Neuronal stem cell (in vitro differentiated cells): ENCODE measurements around the gene SLC16A12.

Source experiments
- DNase-seq: peaks from one replicate; pipeline ENCODE4 v3.0.0-alpha.2; 2013; ENCODE audit warnings: low spot score
- H2AFZ ChIP-seq: one replicate; pipeline ENCODE4 v1.6.1; 2013; ENCODE audit warnings: mild to moderate bottlenecking, low read length, inconsistent platforms
- H2AK5ac ChIP-seq: 2 replicates; pipeline ENCODE4 v1.6.1; 2013; ENCODE audit warnings: low read depth, mild to moderate bottlenecking, inconsistent platforms, low read length, moderate library complexity, mixed read lengths
- H2BK120ac ChIP-seq: 2 replicates; pipeline ENCODE4 v1.6.1; 2013; ENCODE audit warnings: low read depth, mild to moderate bottlenecking, inconsistent platforms, low read length, moderate library complexity, mixed read lengths
- H2BK12ac ChIP-seq: one replicate; pipeline ENCODE4 v1.6.1; 2013; ENCODE audit warnings: low read length, inconsistent platforms
- H2BK15ac ChIP-seq: 2 replicates; pipeline ENCODE4 v1.6.1; 2013; ENCODE audit warnings: mild to moderate bottlenecking, low read length, inconsistent platforms, mixed read lengths
- H2BK5ac ChIP-seq: one replicate; pipeline ENCODE4 v1.6.1; 2013; ENCODE audit warnings: inconsistent platforms, mild to moderate bottlenecking, low read length, moderate library complexity
- H3K14ac ChIP-seq: one replicate; pipeline ENCODE4 v1.6.1; 2013; ENCODE audit warnings: low read length, inconsistent platforms
- H3K18ac ChIP-seq: 2 replicates; pipeline ENCODE4 v1.6.1; 2013; ENCODE audit warnings: low read length, inconsistent platforms
- H3K23ac ChIP-seq: 2 replicates; pipeline ENCODE4 v1.6.1; 2013; ENCODE audit warnings: low read depth, mild to moderate bottlenecking, mixed read lengths, low read length, inconsistent platforms; ENCODE audit not compliant: poor library complexity
- H3K27ac ChIP-seq: replicated peaks from 3 replicates; pipeline ENCODE4 v1.5.1; 2013; ENCODE audit warnings: low read length, inconsistent platforms
- H3K27me3 ChIP-seq, 3 experiments: 2 replicates each; pipeline ENCODE4 v1.6.1; 2013; ENCODE audit warnings: low read length in 3 of 3, mild to moderate bottlenecking in 2 of 3, inconsistent platforms in 1 of 3, low read depth in 1 of 3, mixed read lengths in 1 of 3, moderate library complexity in 1 of 3; ENCODE audit not compliant: control insufficient read depth in 3 of 3, insufficient read depth in 3 of 3
- H3K36me3 ChIP-seq, 2 donors: replicated peaks in 1 of 2; 2 replicates each; pipeline ENCODE4 v1.6.1; 2013; ENCODE audit warnings: low read length in 2 of 2; ENCODE audit not compliant: control insufficient read depth in 2 of 2, insufficient read depth in 2 of 2
- H3K4ac ChIP-seq: 2 replicates; pipeline ENCODE4 v1.6.1; 2013; ENCODE audit warnings: inconsistent platforms, mild to moderate bottlenecking, low read length, moderate library complexity
- H3K4me1 ChIP-seq, 2 donors: 1 replicate in 1 of 2; 2 replicates in 1 of 2; pipeline ENCODE4 v1.6.1; 2013; ENCODE audit warnings: low read length in 2 of 2, low read depth in 1 of 2; ENCODE audit not compliant: control insufficient read depth in 2 of 2, insufficient read depth in 1 of 2
- H3K4me2 ChIP-seq: one replicate; pipeline ENCODE4 v1.6.1; 2013; ENCODE audit warnings: mild to moderate bottlenecking, low read length, inconsistent platforms; ENCODE audit not compliant: insufficient read depth, poor library complexity, severe bottlenecking
- H3K4me3 ChIP-seq, 2 donors: 2 replicates each; pipeline ENCODE4 v1.5.1; 2013; ENCODE audit warnings: low read length in 2 of 2, mild to moderate bottlenecking in 2 of 2, inconsistent platforms in 1 of 2, moderate library complexity in 1 of 2
- H3K79me1 ChIP-seq: one replicate; pipeline ENCODE4 v1.6.1; 2013; ENCODE audit warnings: low read depth, mild to moderate bottlenecking, inconsistent platforms, low read length, moderate library complexity
- H3K9ac ChIP-seq: one replicate; pipeline ENCODE4 v1.6.1; 2013; ENCODE audit warnings: mild to moderate bottlenecking, low read depth, low read length, inconsistent platforms; ENCODE audit not compliant: poor library complexity
- H3K9me3 ChIP-seq, 2 donors: replicated peaks in 1 of 2; 2 replicates each; pipeline versions ENCODE3 to v1.6.1; 2013; ENCODE audit warnings: low read length in 2 of 2, mild to moderate bottlenecking in 2 of 2, inconsistent platforms in 1 of 2, low read depth in 1 of 2, mixed read lengths in 1 of 2, moderate library complexity in 1 of 2; ENCODE audit not compliant: control insufficient read depth in 2 of 2, insufficient read depth in 1 of 2
- H4K8ac ChIP-seq: one replicate; pipeline ENCODE4 v1.6.1; 2013; ENCODE audit warnings: low read depth, mild to moderate bottlenecking, inconsistent platforms, low read length, moderate library complexity
- H4K91ac ChIP-seq: one replicate; pipeline ENCODE4 v1.6.1; 2013; ENCODE audit warnings: low read length, low read depth, mild to moderate bottlenecking, inconsistent platforms; ENCODE audit not compliant: poor library complexity
- WGBS, 2 donors: extraction: QIAGEN DNeasy Blood & Tissue Kit; methylation state at CpG; one replicate each; pipeline ENCODE4 v1.1.7; 2013; ENCODE audit warnings: missing lambda C conversion rate in 2 of 2, mixed read lengths in 1 of 2; ENCODE audit not compliant: insufficient read length in 2 of 2, insufficient replicate concordance in 1 of 2; ENCODE audit errors: extremely low coverage in 2 of 2; 5-methylcytosine and 5-hydroxymethylcytosine counted together

Gene SLC16A12

DNA sequence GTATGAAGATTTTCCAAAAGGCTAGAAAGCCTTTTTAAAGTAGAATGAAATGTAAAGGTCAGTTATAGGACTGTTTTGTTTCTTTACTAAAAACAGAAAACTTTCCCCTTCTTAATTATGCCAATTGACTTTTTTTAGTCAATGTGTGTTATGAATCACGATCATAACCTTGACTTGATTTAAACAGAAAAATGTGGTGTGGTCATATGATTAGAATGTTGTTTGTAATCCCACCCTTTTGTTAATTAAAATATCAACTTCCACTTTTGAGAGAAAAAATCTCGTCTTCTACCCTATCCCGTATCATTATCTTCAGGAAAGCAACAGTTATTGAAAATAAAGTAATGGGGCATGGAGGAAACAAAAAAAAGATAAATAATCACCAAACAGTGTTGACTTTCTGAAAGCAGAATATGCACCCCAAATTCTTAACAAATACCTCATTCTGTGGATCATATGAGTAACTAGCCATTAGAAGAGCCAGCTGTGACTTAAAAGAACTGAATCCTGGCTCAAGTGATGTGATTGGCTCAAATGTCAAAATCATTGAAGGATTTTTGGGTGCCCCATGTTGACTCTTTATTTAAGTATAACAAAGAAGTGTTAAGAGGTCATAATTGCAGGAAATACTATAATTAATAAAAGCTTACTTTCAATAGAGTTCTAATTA, 32.3 kb upstream of the SLC16A12 start:
- H3K18ac ChIP-seq = no peak overlapping the region
- no peak overlapping the region for H3K27ac ChIP-seq
- no peak overlapping the region for H3K4me2 ChIP-seq
- H2BK15ac ChIP-seq = no peak overlapping the region
- H3K23ac ChIP-seq = no peak overlapping the region
- no peaks in the 10 kb centered on the region for H3K4me1 ChIP-seq
- H2BK5ac ChIP-seq = no peak overlapping the region
- H4K8ac ChIP-seq = no peak overlapping the region
- DNase-seq = no peak
- no peaks in the 10 kb centered on the region for H3K36me3 ChIP-seq
- H3K14ac ChIP-seq = no peak overlapping the region
- no peak overlapping the region for H2AFZ ChIP-seq
- no peak overlapping the region for H2AK5ac ChIP-seq
- no peak overlapping the region for H3K9ac ChIP-seq
- H2BK12ac ChIP-seq = no peak overlapping the region
- H3K9me3 ChIP-seq = no peaks in the 10 kb centered on the region
- no CpG with 5 or more reads among the region's 3 CpGs for WGBS, 2 donors
- H3K27me3 ChIP-seq = peaks cover 0 to 18% (median 0%) of the 10 kb centered on the region in 3 experiments
- H3K4me3 ChIP-seq = no peak overlapping the region
- H4K91ac ChIP-seq = no peak overlapping the region
- no peaks in the 10 kb centered on the region for H3K79me1 ChIP-seq
- no peak overlapping the region for H3K4ac ChIP-seq
- H2BK120ac ChIP-seq = no peak overlapping the region

DNA sequence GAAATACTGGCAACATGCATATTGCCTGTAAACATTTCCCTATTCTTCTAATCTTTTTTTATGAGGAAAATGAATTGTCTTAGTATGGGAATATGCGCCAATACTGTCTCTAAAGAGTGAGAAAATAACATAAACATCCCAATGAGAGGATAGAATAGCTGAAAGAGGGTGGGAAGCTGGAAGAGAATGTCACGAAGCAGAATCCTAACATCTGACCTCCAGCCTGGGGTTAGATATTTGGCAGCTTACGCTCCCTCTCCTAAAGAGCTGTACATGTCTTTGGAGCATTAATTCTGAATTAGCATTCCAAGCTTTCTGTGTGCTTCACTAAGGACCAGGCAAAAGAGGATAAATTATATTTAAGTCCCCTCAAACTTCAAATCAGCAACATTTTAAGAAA, 31.6 kb upstream of the SLC16A12 start:
- Histone ChIP-seq H4K8ac (no peak overlapping the region), H2BK5ac (no peak overlapping the region), H3K23ac (no peak overlapping the region), H3K4me3 (no peak overlapping the region), H3K9ac (no peak overlapping the region), H3K27me3 (peaks cover 0 to 21% (median 0%) of the 10 kb centered on the region in 3 experiments), H3K18ac (no peak overlapping the region), H2BK15ac (no peak overlapping the region), H3K4me2 (no peak overlapping the region), H2BK12ac (no peak overlapping the region), H3K27ac (no peak overlapping the region), H3K79me1 (no peaks in the 10 kb centered on the region), H2AFZ (no peak overlapping the region), H3K36me3 (no peaks in the 10 kb centered on the region), H3K4me1 (no peaks in the 10 kb centered on the region), H2AK5ac (no peak overlapping the region), H3K14ac (no peak overlapping the region), H4K91ac (no peak overlapping the region), H2BK120ac (no peak overlapping the region), H3K4ac (no peak overlapping the region), H3K9me3 (no peaks in the 10 kb centered on the region)
- DNase-seq = no peak
- WGBS, 2 donors = no CpG with 5 or more reads among the region's 3 CpGs

DNA sequence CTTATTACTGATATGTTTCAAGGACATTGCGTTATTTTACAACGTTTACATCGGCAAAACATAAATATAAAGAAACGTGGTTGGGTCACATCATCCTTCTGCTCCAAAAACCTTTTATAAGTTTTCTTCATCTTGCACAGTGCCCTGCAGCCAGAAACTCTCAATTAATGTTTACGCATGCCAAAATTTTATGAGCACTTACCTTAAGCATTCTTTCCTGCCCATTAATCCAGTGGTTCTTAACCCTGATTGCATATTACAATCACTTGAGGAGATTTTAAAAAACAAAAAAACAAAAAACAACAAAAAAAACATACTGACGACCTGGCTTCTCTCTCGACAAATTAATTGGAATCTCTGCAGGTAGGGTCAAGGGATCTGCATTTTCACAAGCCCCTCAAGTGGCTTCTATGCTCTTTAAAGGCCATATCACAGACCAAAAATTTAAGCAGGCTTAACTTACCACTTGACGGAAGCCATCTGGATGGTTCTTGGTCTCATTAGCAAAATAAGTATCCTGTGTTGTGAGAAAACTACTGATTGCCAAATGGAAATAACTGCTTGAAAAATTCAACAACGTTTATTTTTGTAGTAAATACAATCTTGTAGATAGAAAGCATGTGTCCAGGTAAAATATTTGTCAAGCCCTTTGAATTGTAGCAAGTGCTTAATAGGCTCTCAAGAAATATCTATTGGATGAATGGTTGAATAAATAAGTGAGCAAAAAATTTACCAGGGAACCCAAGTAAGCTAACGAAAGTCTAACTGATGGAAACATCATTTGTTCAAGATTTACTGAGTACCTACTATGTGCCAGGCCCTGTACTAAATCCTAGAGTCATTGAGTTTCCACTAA, 30.9 kb upstream of the SLC16A12 start:
- Histone ChIP-seq H2AFZ (no peak overlapping the region), H3K14ac (no peak overlapping the region), H3K4me3 (no peak overlapping the region), H3K4ac (no peak overlapping the region), H2BK15ac (no peak overlapping the region), H3K27me3 (peaks cover 0 to 21% (median 0%) of the 10 kb centered on the region in 3 experiments), H2BK5ac (no peak overlapping the region), H3K9ac (no peak overlapping the region), H3K4me1 (no peaks in the 10 kb centered on the region), H3K4me2 (no peak overlapping the region), H3K79me1 (no peaks in the 10 kb centered on the region), H2AK5ac (no peak overlapping the region), H2BK120ac (no peak overlapping the region), H4K8ac (no peak overlapping the region), H3K36me3 (no peaks in the 10 kb centered on the region), H3K27ac (no peak overlapping the region), H3K18ac (no peak overlapping the region), H4K91ac (no peak overlapping the region), H3K23ac (no peak overlapping the region), H3K9me3 (no peaks in the 10 kb centered on the region), H2BK12ac (no peak overlapping the region)
- no CpG with 5 or more reads among the region's 10 CpGs for WGBS, 2 donors
- DNase-seq = no peak

DNA sequence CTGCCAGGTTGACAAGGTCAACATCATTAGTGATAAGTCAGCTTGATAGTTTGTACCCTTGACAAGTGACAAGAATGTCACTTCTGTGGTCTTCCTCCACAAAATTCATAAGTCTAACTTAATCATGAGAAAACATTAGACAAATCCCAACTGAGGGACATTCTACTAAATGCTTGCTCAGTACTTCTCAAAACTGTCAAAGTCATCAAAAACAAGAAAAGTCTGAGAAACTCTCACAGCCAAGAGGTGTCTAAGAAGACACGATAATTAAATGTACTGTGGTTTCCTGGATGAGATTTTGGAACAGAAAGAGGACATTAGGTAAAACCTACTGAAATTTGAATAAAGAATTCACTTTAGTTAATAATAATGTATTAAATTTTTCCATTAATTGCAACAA, 29.8 kb upstream of the SLC16A12 start:
- Histone ChIP-seq H2BK120ac (no peak overlapping the region), H4K8ac (no peak overlapping the region), H3K18ac (no peak overlapping the region), H3K36me3 (no peaks in the 10 kb centered on the region), H2BK5ac (no peak overlapping the region), H3K23ac (no peak overlapping the region), H3K4ac (no peak overlapping the region), H2AFZ (no peak overlapping the region), H3K4me2 (no peak overlapping the region), H2BK12ac (no peak overlapping the region), H3K27ac (no peak overlapping the region), H3K9ac (no peak overlapping the region), H3K4me1 (no peaks in the 10 kb centered on the region), H4K91ac (no peak overlapping the region), H3K79me1 (no peaks in the 10 kb centered on the region), H3K9me3 (no peaks in the 10 kb centered on the region), H3K4me3 (no peak overlapping the region), H3K27me3 (peaks cover 0 to 18% (median 0%) of the 10 kb centered on the region in 3 experiments), H2AK5ac (no peak overlapping the region), H3K14ac (no peak overlapping the region), H2BK15ac (no peak overlapping the region)
- DNase-seq = no peak
- WGBS, 2 donors = no CpG with 5 or more reads among the region's 1 CpG
